Fibroblast of skin of scalp (primary cell): ENCODE results near the gene BTG4. TPM values are rescaled to one million over a fixed set of nuclear protein-coding genes. Genes with fewer than 3 reads are reported as not detected.

Experiments used
- DNase-seq: peaks from one replicate; pipeline ENCODE4 v3.0.0-alpha.2; 2013
- polyA plus RNA-seq, 2 experiments: library from polyadenylated mRNA; unstranded; fragments of 120-200 nt; gene quantifications; one replicate each; pipeline ENCODE4 v1.2.1, GENCODE V29; 2013; ENCODE audit not compliant: insufficient read length in 2 of 2

BTG4 gene
- not detected for polyA plus RNA-seq (2013, experiment 1 of 2; ENCODE audit: insufficient read length)
- not detected for polyA plus RNA-seq (2013, experiment 2 of 2; ENCODE audit: insufficient read length)

- peak; percentile 27 for DNase-seq
Observed at GRCh38 chr11:111512296-111513239, at the start of gene BTG4. BTG4 (minus strand) TSS chr11:111512386; CDS start chr11:111498776, 13,610 bp downstream.

GRCh38 chr11:111561791-111562325, 49.7 kb upstream of the BTG4 start:
- peak; percentile 71 for DNase-seq

- no peak for DNase-seq
Observed at GRCh38 chr11:111561306-111561705, 49.1 kb upstream of the BTG4 start.

GRCh38 chr11:111560800-111561199, 48.6 kb upstream of the BTG4 start:
- no peak for DNase-seq

- DNase-seq = no peak
Observed at GRCh38 chr11:111559800-111560464, 47.7 kb upstream of the BTG4 start.

- peak; percentile 99 for DNase-seq
Observed at GRCh38 chr11:111557425-111558111, 45.4 kb upstream of the BTG4 start.

GRCh38 chr11:111555255-111555654, 43.1 kb upstream of the BTG4 start:
- DNase-seq = peak; percentile 40

GRCh38 chr11:111554532-111554931, 42.3 kb upstream of the BTG4 start:
- DNase-seq = no peak

GRCh38 chr11:111550258-111550657, 38.1 kb upstream of the BTG4 start:
- no peak for DNase-seq

GRCh38 chr11:111549869-111550203, 37.6 kb upstream of the BTG4 start:
- DNase-seq = no peak

- peak; percentile 53 for DNase-seq
Observed at GRCh38 chr11:111549196-111549868, 37.1 kb upstream of the BTG4 start.

GRCh38 chr11:111548525-111548924, 36.3 kb upstream of the BTG4 start:
- DNase-seq = no peak

- no peak for DNase-seq
Observed at GRCh38 chr11:111542606-111543275, 30.6 kb upstream of the BTG4 start.

- DNase-seq = peak; percentile 85
Observed at GRCh38 chr11:111541254-111542061, 29.3 kb upstream of the BTG4 start.

- no peak for DNase-seq
Observed at GRCh38 chr11:111540937-111541253, 28.7 kb upstream of the BTG4 start.

- peak; percentile 79 for DNase-seq
Observed at GRCh38 chr11:111540114-111540936, 28.1 kb upstream of the BTG4 start, which contains the start of gene LAYN. LAYN (plus strand) TSS chr11:111540720; CDS start chr11:111540844, 124 bp downstream.

- DNase-seq = no peak
Observed at GRCh38 chr11:111539426-111540113, 27.4 kb upstream of the BTG4 start.

GRCh38 chr11:111538407-111539114, 26.4 kb upstream of the BTG4 start:
- no peak for DNase-seq
